ENCODE results near the gene SRRM4. TPM values are rescaled to one million over a fixed set of nuclear protein-coding genes. Genes with fewer than 3 reads are reported as not detected.

Gene SRRM4
- total RNA-seq, 2 experiments from 2014 or later, result not detected

- Mint-ChIP-seq H3K36me3 (ENCODE audit: low read depth) (no peaks in the 10 kb centered on the region), H3K9me3 (no peaks in the 10 kb centered on the region), H3K27ac (no peak overlapping the region), H3K4me3 (no peak overlapping the region), H3K27me3 (no peaks in the 10 kb centered on the region), H3K4me1 (ENCODE audit: low read depth) (no peaks in the 10 kb centered on the region)
- TF ChIP-seq CTCF (IDR thresholded peaks at IDR 0.05), result no peak
- CTCF ChIA-PET, result no interaction called here
- ATAC-seq, result no peak
- DNase-seq, result no peak
- POLR2A ChIA-PET, result no interaction called here
- intact Hi-C loops (cut with micrococcal nuclease), result no loop called here
Observed at GRCh38 chr12:119082016-119082415, 100.7 kb downstream of the SRRM4 start.

- H3K4me1 Mint-ChIP-seq (ENCODE audit: low read depth), result no peaks in the 10 kb centered on the region
- no peak for TF ChIP-seq CTCF (IDR thresholded peaks at IDR 0.05)
- intact Hi-C loops (cut with micrococcal nuclease), result no loop called here
Observed at GRCh38 chr12:119082496-119082895, 101.2 kb downstream of the SRRM4 start.

GRCh38 chr12:119088685-119089379 is 107.5 kb downstream of the SRRM4 start:
- H3K4me1 Mint-ChIP-seq (ENCODE audit: low read depth), result no peaks in the 10 kb centered on the region
- CTCF ChIA-PET, result no interaction called here
- H3K36me3 Mint-ChIP-seq (ENCODE audit: low read depth), result no peaks in the 10 kb centered on the region
- H3K9me3 Mint-ChIP-seq, result no peaks in the 10 kb centered on the region
- no peak for TF ChIP-seq CTCF (IDR thresholded peaks at IDR 0.05)
- H3K27me3 Mint-ChIP-seq, result peaks cover 2% of the 10 kb centered on the region
- H3K27ac Mint-ChIP-seq, result no peak overlapping the region
- DNase-seq (no peak), ATAC-seq (no peak)
- intact Hi-C loops (cut with micrococcal nuclease), result no loop called here
- POLR2A ChIA-PET, result interaction anchor here (1.5 kb wide), 1 partner anchor 17 kb away, joined by 3 read pairs; no protein-coding TSS in a partner anchor
- no peak overlapping the region for H3K4me3 Mint-ChIP-seq

More at GRCh38 chr12:119082496-119082895, 101.2 kb downstream of the SRRM4 start:
- no peaks in the 10 kb centered on the region for H3K27me3 Mint-ChIP-seq
- no peaks in the 10 kb centered on the region for H3K36me3 Mint-ChIP-seq (ENCODE audit: low read depth)
- CTCF ChIA-PET, result no interaction called here
- H3K27ac Mint-ChIP-seq, result no peak overlapping the region
- DNase-seq, result no peak
- no peak overlapping the region for H3K4me3 Mint-ChIP-seq
- POLR2A ChIA-PET, result no interaction called here
- ATAC-seq, result no peak
- no peaks in the 10 kb centered on the region for H3K9me3 Mint-ChIP-seq

- peaks cover 2% of the 10 kb centered on the region for H3K27me3 Mint-ChIP-seq
- H3K4me1 Mint-ChIP-seq (ENCODE audit: low read depth), result no peaks in the 10 kb centered on the region
- ChIA-PET POLR2A (interaction anchor here (1.5 kb wide), 1 partner anchor 17 kb away, joined by 3 read pairs; no protein-coding TSS in a partner anchor), CTCF (no interaction called here)
- H3K36me3 Mint-ChIP-seq (ENCODE audit: low read depth), result no peaks in the 10 kb centered on the region
- ATAC-seq (no peak), DNase-seq (no peak)
- no peak overlapping the region for H3K27ac Mint-ChIP-seq
- no peak for TF ChIP-seq CTCF (IDR thresholded peaks at IDR 0.05)
- intact Hi-C loops (cut with micrococcal nuclease), result no loop called here
- H3K4me3 Mint-ChIP-seq, result no peak overlapping the region
- H3K9me3 Mint-ChIP-seq, result no peaks in the 10 kb centered on the region
Observed at GRCh38 chr12:119089380-119090013, 108.2 kb downstream of the SRRM4 start.

GRCh38 chr12:119090276-119090675 is 108.9 kb downstream of the SRRM4 start:
- ChIA-PET CTCF (no interaction called here), POLR2A (no interaction called here)
- no peak for DNase-seq
- intact Hi-C loops (cut with micrococcal nuclease), result no loop called here
- no peaks in the 10 kb centered on the region for H3K9me3 Mint-ChIP-seq
- H3K27me3 Mint-ChIP-seq, result peaks cover 2% of the 10 kb centered on the region
- TF ChIP-seq CTCF (IDR thresholded peaks at IDR 0.05), result no peak
- no peak overlapping the region for H3K4me3 Mint-ChIP-seq
- no peak for ATAC-seq
- H3K36me3 Mint-ChIP-seq (ENCODE audit: low read depth), result no peaks in the 10 kb centered on the region
- no peak overlapping the region for H3K27ac Mint-ChIP-seq
- no peaks in the 10 kb centered on the region for H3K4me1 Mint-ChIP-seq (ENCODE audit: low read depth)

Measured in activated CD8-positive, alpha-beta T cell treated with anti-CD3 and anti-CD28 coated beads for 36 hours (primary cell).